Panc1 (cell line): ENCODE data around the gene FLACC1.

Experiments used
- POLR2AphosphoS5 ChIP-seq: IDR thresholded peaks from 2 replicates; pipeline ENCODE4 v1.6.1; 2012; ENCODE audit warnings: mild to moderate bottlenecking, low read depth, low read length, moderate library complexity
- TF ChIP-seq, protein P1 (sequence below): fragments of 450-650 bp; IDR thresholded peaks from 2 replicates; pipeline ENCODE4 v1.5.1; 2017; ENCODE audit warnings: mild to moderate bottlenecking
- TF ChIP-seq, protein P2 (sequence below), 2 experiments: IDR thresholded peaks; 2 replicates each; pipeline ENCODE4 v1.6.1; 2011 to 2012; ENCODE audit warnings: low read depth in 2 of 2, control low read depth in 1 of 2, low read length in 1 of 2, mild to moderate bottlenecking in 1 of 2, moderate library complexity in 1 of 2; ENCODE audit not compliant: insufficient read depth in 1 of 2

DNA sequence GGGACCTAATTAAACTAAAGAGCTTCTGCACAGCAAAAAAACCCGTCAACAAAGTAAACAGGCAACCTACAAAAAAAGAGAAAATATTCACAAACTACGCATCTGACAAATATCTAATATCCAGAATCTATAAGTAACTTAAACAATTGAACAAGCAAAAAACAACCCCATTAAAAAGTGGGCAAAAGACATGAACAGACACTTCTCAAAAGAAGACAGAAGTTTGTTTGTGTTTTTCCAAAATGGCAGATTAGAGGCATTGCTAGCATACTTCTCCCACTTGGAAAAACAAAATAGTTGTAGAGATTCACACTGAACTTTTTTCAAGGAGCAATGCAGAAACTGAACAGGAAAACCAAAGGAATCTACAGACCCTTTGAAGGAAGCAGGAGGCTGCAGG, 37.6 kb downstream of the FLACC1 start:
- TF ChIP-seq, protein P1, sequence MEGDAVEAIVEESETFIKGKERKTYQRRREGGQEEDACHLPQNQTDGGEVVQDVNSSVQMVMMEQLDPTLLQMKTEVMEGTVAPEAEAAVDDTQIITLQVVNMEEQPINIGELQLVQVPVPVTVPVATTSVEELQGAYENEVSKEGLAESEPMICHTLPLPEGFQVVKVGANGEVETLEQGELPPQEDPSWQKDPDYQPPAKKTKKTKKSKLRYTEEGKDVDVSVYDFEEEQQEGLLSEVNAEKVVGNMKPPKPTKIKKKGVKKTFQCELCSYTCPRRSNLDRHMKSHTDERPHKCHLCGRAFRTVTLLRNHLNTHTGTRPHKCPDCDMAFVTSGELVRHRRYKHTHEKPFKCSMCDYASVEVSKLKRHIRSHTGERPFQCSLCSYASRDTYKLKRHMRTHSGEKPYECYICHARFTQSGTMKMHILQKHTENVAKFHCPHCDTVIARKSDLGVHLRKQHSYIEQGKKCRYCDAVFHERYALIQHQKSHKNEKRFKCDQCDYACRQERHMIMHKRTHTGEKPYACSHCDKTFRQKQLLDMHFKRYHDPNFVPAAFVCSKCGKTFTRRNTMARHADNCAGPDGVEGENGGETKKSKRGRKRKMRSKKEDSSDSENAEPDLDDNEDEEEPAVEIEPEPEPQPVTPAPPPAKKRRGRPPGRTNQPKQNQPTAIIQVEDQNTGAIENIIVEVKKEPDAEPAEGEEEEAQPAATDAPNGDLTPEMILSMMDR = no peak
- TF ChIP-seq POLR2AphosphoS5 = no peak
- TF ChIP-seq, protein P2, sequence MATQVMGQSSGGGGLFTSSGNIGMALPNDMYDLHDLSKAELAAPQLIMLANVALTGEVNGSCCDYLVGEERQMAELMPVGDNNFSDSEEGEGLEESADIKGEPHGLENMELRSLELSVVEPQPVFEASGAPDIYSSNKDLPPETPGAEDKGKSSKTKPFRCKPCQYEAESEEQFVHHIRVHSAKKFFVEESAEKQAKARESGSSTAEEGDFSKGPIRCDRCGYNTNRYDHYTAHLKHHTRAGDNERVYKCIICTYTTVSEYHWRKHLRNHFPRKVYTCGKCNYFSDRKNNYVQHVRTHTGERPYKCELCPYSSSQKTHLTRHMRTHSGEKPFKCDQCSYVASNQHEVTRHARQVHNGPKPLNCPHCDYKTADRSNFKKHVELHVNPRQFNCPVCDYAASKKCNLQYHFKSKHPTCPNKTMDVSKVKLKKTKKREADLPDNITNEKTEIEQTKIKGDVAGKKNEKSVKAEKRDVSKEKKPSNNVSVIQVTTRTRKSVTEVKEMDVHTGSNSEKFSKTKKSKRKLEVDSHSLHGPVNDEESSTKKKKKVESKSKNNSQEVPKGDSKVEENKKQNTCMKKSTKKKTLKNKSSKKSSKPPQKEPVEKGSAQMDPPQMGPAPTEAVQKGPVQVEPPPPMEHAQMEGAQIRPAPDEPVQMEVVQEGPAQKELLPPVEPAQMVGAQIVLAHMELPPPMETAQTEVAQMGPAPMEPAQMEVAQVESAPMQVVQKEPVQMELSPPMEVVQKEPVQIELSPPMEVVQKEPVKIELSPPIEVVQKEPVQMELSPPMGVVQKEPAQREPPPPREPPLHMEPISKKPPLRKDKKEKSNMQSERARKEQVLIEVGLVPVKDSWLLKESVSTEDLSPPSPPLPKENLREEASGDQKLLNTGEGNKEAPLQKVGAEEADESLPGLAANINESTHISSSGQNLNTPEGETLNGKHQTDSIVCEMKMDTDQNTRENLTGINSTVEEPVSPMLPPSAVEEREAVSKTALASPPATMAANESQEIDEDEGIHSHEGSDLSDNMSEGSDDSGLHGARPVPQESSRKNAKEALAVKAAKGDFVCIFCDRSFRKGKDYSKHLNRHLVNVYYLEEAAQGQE (IDR thresholded peaks at IDR 0.05; ENCODE audit: insufficient read depth in 1 of 2, low read depth in 2 of 2, low read length in 1 of 2) = no peak
